ENCODE measurements around the gene HTRA1. TPM values are rescaled to one million over a fixed set of nuclear protein-coding genes. Genes with fewer than 3 reads are reported as not detected.

HTRA1 gene
- total and polyA plus RNA-seq, 2 of the 4 experiments (the other 2 are of a cell fraction) = 28.5 to 108 TPM

- Histone ChIP-seq H2BK15ac (ENCODE audit: low read depth, low read length) (no peak overlapping the region), H3K9me1 (ENCODE audit: insufficient read depth, low read length) (no peaks in the 10 kb centered on the region), H2BK5ac (ENCODE audit: low read depth, low read length, poor library complexity, severe bottlenecking) (no peak overlapping the region), H3K4me1 (ENCODE audit: control insufficient read depth, insufficient read depth, low read length) (0 out of 2 replicates have a peak, but pooled peaks cover 2% of the 10 kb centered on the region), H3K36me3 (ENCODE audit: control insufficient read depth, insufficient read depth, low read length) (peaks cover 16% of the 10 kb centered on the region), H3K23ac (ENCODE audit: low read depth, low read length) (no peak overlapping the region), H3K9me3 (ENCODE audit: control insufficient read depth, insufficient read depth, low read length) (no peaks in the 10 kb centered on the region), H3K18ac (ENCODE audit: low read depth, low read length) (no peak overlapping the region), H3K27ac (ENCODE audit: insufficient read depth, low read length) (no peak overlapping the region), H3K79me1 (ENCODE audit: low read depth in 1 of 2, low read length in 2 of 2) (no peaks in the 10 kb centered on the region), H3K4me3 (ENCODE audit: insufficient read depth, low read depth, low read length) (no peak overlapping the region), H3K14ac (replicated peaks; ENCODE audit: low read depth, low read length) (no peak overlapping the region), H4K8ac (ENCODE audit: low read depth in 2 of 2, low read length in 2 of 2) (no peak overlapping the region), H2AFZ (replicated peaks; ENCODE audit: low read length, poor library complexity) (no peak overlapping the region), H2BK20ac (ENCODE audit: low read depth, low read length) (no peak overlapping the region), H4K5ac (ENCODE audit: low read depth, low read length) (no peak overlapping the region), H3K4ac (ENCODE audit: low read depth, low read length) (no peak overlapping the region), H3K27me3 (ENCODE audit: control insufficient read depth, insufficient read depth, low read length) (peaks cover 2% of the 10 kb centered on the region; the same call in 1 of the 2 replicates), H4K91ac (ENCODE audit: insufficient read depth, low read depth, low read length) (no peak overlapping the region), H3K9ac (ENCODE audit: low read depth, low read length) (no peak overlapping the region), H3K4me2 (ENCODE audit: low read depth, low read length) (no peak overlapping the region), H2AK9ac (replicated peaks; ENCODE audit: low read depth, low read length, poor library complexity) (no peak overlapping the region), H4K20me1 (ENCODE audit: insufficient read depth, low read length) (no peaks in the 10 kb centered on the region), H2AK5ac (ENCODE audit: low read depth, low read length) (no peak overlapping the region), H3K56ac (ENCODE audit: extremely low read depth, insufficient read depth, low read length) (no peak overlapping the region), H2BK120ac (ENCODE audit: low read depth, low read length) (no peak overlapping the region)
- dilution Hi-C loops (cut with HindIII; ENCODE audit: low sequenced_read_pairs, unreplicated experiment) = no loop called here
- BruUV-seq (replicated peaks) = no TSS peak
- ATAC-seq (ENCODE audit: low read depth) (no peak), DNase-seq (no peak)
- in situ Hi-C loops (cut with MboI; ENCODE audit: low sequenced_read_pairs) = no loop called here
- 54% methylated on average over 5 of the region's 7 CpGs; no CpG with 5 or more reads in 1 of the 2 experiments for WGBS, 2 experiments (ENCODE audit: extremely low coverage in 2 of 2, insufficient read length in 1 of 2)
- ChIA-PET POLR2A (ENCODE audit: unreplicated experiment) (no interaction called here), CTCF (no interaction called here)
- TF ChIP-seq NFE2L2 (IDR thresholded peaks at IDR 0.05; ENCODE audit: low read depth, low read length) = no peak
- no peak for TF ChIP-seq FOS (IDR thresholded peaks at IDR 0.05; ENCODE audit: low read depth, low read length)
- TF ChIP-seq BHLHE40 (IDR thresholded peaks at IDR 0.05; ENCODE audit: low read depth, low read length) = no peak
- TF ChIP-seq POLR2A (IDR thresholded peaks at IDR 0.05; ENCODE audit: low read depth, low read length) = no peak
- TF ChIP-seq RAD21 (IDR thresholded peaks at IDR 0.05; ENCODE audit: low read length) = no peak
- TF ChIP-seq MAFK (IDR thresholded peaks at IDR 0.05; ENCODE audit: low read depth, low read length) = no peak
- TF ChIP-seq MXI1 (IDR thresholded peaks at IDR 0.05; ENCODE audit: borderline replicate concordance, low read depth, low read length) = no peak
- TF ChIP-seq RFX5 (IDR thresholded peaks at IDR 0.05; ENCODE audit: low read depth, low read length) = no peak
- no peak for TF ChIP-seq MAZ (IDR thresholded peaks at IDR 0.05; ENCODE audit: borderline replicate concordance, low read depth, low read length)
- intact Hi-C loops (cut with micrococcal nuclease) = no loop called here
These were observed 57.8 kb downstream of the HTRA1 start for GRCh38 chr10:122519144-122519543.

Measured in IMR-90 (cell line).